Measurements from ENCODE around the gene TSPAN32.

DNA sequence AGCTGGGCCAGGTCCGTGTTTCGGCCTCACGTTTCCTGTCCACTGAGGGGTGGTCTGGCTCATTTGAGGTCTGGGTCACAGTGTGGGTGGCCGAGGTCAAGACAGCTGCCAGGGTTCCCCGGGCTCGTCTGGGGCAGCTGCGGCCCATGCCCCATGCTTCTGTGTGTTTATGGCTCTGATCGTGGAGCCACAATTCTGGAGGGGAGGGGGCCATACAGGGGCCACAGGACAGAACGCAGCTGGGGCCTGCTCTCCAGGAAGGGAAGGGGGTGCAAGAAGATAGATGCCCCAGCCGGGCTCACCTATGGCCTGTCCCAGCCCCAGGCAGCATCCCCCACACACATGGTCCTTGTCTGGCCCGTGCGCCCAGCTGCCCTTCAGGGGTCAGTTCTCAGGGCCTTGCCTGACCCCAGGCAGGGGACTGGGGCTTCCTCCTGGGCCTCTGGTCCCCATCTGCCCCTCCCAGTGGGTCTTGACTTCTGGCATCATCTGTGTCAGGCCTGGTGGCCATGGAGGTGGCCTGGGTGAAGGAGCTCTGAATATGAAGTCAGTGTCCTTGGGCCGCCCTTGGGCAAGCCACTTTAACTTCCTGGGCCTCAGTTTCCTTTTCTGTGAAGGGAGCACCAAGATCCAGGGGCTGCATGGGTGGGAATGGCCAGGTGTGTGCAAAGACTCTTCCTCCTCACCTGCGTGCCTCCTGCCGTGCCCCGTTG lies 8.4 kb downstream of the TSPAN32 start:
- TF ChIP-seq, protein P1, sequence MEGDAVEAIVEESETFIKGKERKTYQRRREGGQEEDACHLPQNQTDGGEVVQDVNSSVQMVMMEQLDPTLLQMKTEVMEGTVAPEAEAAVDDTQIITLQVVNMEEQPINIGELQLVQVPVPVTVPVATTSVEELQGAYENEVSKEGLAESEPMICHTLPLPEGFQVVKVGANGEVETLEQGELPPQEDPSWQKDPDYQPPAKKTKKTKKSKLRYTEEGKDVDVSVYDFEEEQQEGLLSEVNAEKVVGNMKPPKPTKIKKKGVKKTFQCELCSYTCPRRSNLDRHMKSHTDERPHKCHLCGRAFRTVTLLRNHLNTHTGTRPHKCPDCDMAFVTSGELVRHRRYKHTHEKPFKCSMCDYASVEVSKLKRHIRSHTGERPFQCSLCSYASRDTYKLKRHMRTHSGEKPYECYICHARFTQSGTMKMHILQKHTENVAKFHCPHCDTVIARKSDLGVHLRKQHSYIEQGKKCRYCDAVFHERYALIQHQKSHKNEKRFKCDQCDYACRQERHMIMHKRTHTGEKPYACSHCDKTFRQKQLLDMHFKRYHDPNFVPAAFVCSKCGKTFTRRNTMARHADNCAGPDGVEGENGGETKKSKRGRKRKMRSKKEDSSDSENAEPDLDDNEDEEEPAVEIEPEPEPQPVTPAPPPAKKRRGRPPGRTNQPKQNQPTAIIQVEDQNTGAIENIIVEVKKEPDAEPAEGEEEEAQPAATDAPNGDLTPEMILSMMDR (IDR thresholded peaks at IDR 0.05; ENCODE audit: extremely low read depth in 1 of 2, insufficient read depth in 1 of 2, low read depth in 1 of 2, low read length in 2 of 2): no peak
- no peak for TF ChIP-seq POLR2A (IDR thresholded peaks at IDR 0.05; ENCODE audit: low read depth, low read length)
- TF ChIP-seq FOS (IDR thresholded peaks at IDR 0.05; ENCODE audit: borderline replicate concordance, insufficient read depth, low read length): no peak
- no peak for TF ChIP-seq EZH2 (IDR thresholded peaks at IDR 0.05; ENCODE audit: borderline replicate concordance, low read depth, low read length, severe bottlenecking)
- no peak for TF ChIP-seq MYC (IDR thresholded peaks at IDR 0.05; ENCODE audit: low read depth, low read length)
- TF ChIP-seq POLR2AphosphoS5 (IDR thresholded peaks at IDR 0.05; ENCODE audit: insufficient read depth, low read depth, low read length): no peak

All from endothelial cell of umbilical vein (primary cell).